Neural cell (in vitro differentiated cells): Measurements from ENCODE around the gene CD300LB. TPM values are rescaled to one million over a fixed set of nuclear protein-coding genes. Genes with fewer than 3 reads are reported as not detected.

Experiments used
- H2AFZ ChIP-seq: fragments of 200-600, 300-800 bp; sonication (generic), shearing (Covaris generic); 2 replicates; pipeline ENCODE4 v1.6.0; 2014; ENCODE audit warnings: low read depth, mild to moderate bottlenecking, antibody characterized with exemption, low read length, moderate library complexity
- H3F3A ChIP-seq: fragments of 200-600 bp; shearing (Covaris generic); 2 replicates; pipeline ENCODE4 v1.6.1; 2016; ENCODE audit warnings: mild to moderate bottlenecking, moderate library complexity, mixed read lengths, antibody characterized with exemption, low read length; ENCODE audit not compliant: insufficient read depth, poor library complexity, severe bottlenecking
- H3K27ac ChIP-seq: fragments of 200-600, 300-800 bp; sonication (generic), shearing (Covaris generic); 2 replicates; pipeline ENCODE4 v1.5.1; 2014; ENCODE audit warnings: mild to moderate bottlenecking, low read length, moderate library complexity
- H3K27me3 ChIP-seq: fragments of 300-800, 200-600 bp; sonication (generic), shearing (Covaris generic); 2 replicates; pipeline ENCODE4 v1.6.0; 2014; ENCODE audit warnings: mild to moderate bottlenecking, low read depth, low read length, moderate library complexity; ENCODE audit not compliant: insufficient read depth
- H3K36me3 ChIP-seq: fragments of 300-800, 200-600 bp; sonication (generic), shearing (Covaris generic); 2 replicates; pipeline ENCODE4 v1.5.1; 2014; ENCODE audit warnings: mild to moderate bottlenecking, antibody characterized with exemption, low read length, moderate library complexity; ENCODE audit not compliant: insufficient read depth
- H3K4me2 ChIP-seq: fragments of 300-800, 200-600 bp; sonication (generic), shearing (Covaris generic); 2 replicates; pipeline ENCODE4 v1.6.0; 2014; ENCODE audit warnings: mild to moderate bottlenecking, low read length
- H3K4me3 ChIP-seq: fragments of 300-800, 200-600 bp; sonication (generic), shearing (Covaris generic); 2 replicates; pipeline ENCODE4 v1.5.1; 2014; ENCODE audit warnings: mild to moderate bottlenecking, low read length, moderate library complexity
- H3K79me2 ChIP-seq: fragments of 200-600 bp; shearing (Covaris generic); replicated peaks from 2 replicates; pipeline ENCODE4 v1.6.0; 2014; ENCODE audit warnings: mild to moderate bottlenecking, low read length, moderate library complexity; ENCODE audit not compliant: insufficient read depth
- H3K9ac ChIP-seq: fragments of 300-800, 200-600 bp; sonication (generic), shearing (Covaris generic); 2 replicates; pipeline ENCODE4 v1.6.1; 2016; ENCODE audit warnings: mild to moderate bottlenecking, low read length, mixed read lengths
- H3K9me2 ChIP-seq: fragments of 200-600 bp; shearing (Covaris generic); 2 replicates; pipeline ENCODE4 v1.6.1; 2016; ENCODE audit warnings: mild to moderate bottlenecking, low read length, mixed read lengths; ENCODE audit not compliant: insufficient read depth
- H3K9me3 ChIP-seq: fragments of 200-600, 300-800 bp; sonication (generic), shearing (Covaris generic); 2 replicates; pipeline ENCODE4 v1.6.1; 2016; ENCODE audit warnings: mild to moderate bottlenecking, mixed run types, low read length, moderate library complexity, mixed read lengths
- H4K20me1 ChIP-seq: fragments of 200-600 bp; shearing (Covaris generic); 2 replicates; pipeline ENCODE4 v1.6.1; 2016; ENCODE audit warnings: mild to moderate bottlenecking, mixed run types; ENCODE audit not compliant: insufficient read depth
- EP300 ChIP-seq: fragments of 450-650 bp; conservative IDR thresholded peaks from 2 replicates; pipeline ENCODE4 v1.6.1; 2014; ENCODE audit warnings: antibody characterized with exemption, mild to moderate bottlenecking, moderate library complexity; ENCODE audit not compliant: poor library complexity, severe bottlenecking
- EZH2 ChIP-seq: fragments of 200-600, 300-800 bp; shearing (Covaris generic), sonication (generic); IDR thresholded peaks from 2 replicates; pipeline ENCODE4 v1.6.1; 2014; ENCODE audit warnings: antibody characterized with exemption, low read length, borderline replicate concordance, mild to moderate bottlenecking; ENCODE audit not compliant: insufficient read depth, poor library complexity, severe bottlenecking
- MXI1 ChIP-seq: fragments of 450-650 bp; conservative IDR thresholded peaks from 2 replicates; pipeline ENCODE4 v1.6.1; 2014; ENCODE audit warnings: antibody characterized with exemption, mild to moderate bottlenecking; ENCODE audit not compliant: poor library complexity, severe bottlenecking
- POLR2AphosphoS5 ChIP-seq: IDR thresholded peaks from 2 replicates; pipeline ENCODE4 v1.6.1; 2012
- RAD21 ChIP-seq: fragments of 450-650 bp; conservative IDR thresholded peaks from 2 replicates; pipeline ENCODE4 v1.6.1; 2014; ENCODE audit warnings: antibody characterized with exemption, mild to moderate bottlenecking, moderate library complexity
- SMC3 ChIP-seq: fragments of 450-650 bp; conservative IDR thresholded peaks from 2 replicates; pipeline ENCODE4 v1.6.1; 2014; ENCODE audit warnings: antibody characterized with exemption, mild to moderate bottlenecking, moderate library complexity; ENCODE audit not compliant: poor library complexity
- TAF1 ChIP-seq: IDR thresholded peaks from 2 replicates; pipeline ENCODE4 v1.6.1; 2012; ENCODE audit warnings: low read depth
- polyA plus RNA-seq: library from polyadenylated mRNA; depleted of rRNA; stranded (reverse); fragments of >200 nt; gene quantifications from 2 replicates; pipeline ENCODE4 v1.2.3, GENCODE V29; 2014
- TF ChIP-seq, protein P1 (sequence below): IDR thresholded peaks from 2 replicates; pipeline ENCODE4 v1.6.1; 2012; ENCODE audit warnings: borderline replicate concordance
- TF ChIP-seq, protein P2 (sequence below): fragments of 450-650 bp; IDR thresholded peaks from 2 replicates; pipeline ENCODE4 v1.5.1; 2014; ENCODE audit warnings: antibody characterized with exemption, mild to moderate bottlenecking, moderate library complexity; ENCODE audit not compliant: poor library complexity, severe bottlenecking

Gene CD300LB
- polyA plus RNA-seq, 1 donor from 2014 or later, result not detected

DNA sequence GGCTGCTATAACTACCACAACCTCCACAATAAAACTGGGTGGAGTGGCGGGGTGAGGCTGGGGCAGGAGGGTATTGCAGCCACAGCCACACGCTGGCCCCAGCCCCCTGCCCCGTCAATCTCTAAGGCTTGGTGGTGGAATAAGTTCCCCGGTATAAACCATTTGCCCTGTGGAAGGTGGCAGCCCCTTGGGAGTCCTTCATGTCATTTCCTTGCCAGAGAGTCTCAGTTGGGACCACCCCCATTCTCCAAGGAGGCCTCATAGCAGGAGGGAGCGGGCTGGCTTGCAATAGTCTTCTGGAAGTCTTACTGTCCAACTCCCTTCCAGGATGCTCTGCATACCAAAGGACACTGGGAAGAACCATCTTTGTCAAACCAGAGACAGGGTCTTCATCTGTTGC, 45.4 kb downstream of the CD300LB start:
- Histone ChIP-seq H3K4me2 (no peak overlapping the region), H3K27ac (no peak overlapping the region), H3K9me3 (no peaks in the 10 kb centered on the region), H3K9me2 (no peaks in the 10 kb centered on the region), H4K20me1 (no peaks in the 10 kb centered on the region), H3K36me3 (no peaks in the 10 kb centered on the region), H3K4me3 (no peak overlapping the region), H3K9ac (no peak overlapping the region), H3K27me3 (no peaks in the 10 kb centered on the region), H2AFZ (no peak overlapping the region), H3K79me2 (no peaks in the 10 kb centered on the region), H3F3A (no peaks in the 10 kb centered on the region)
- TF ChIP-seq, protein P1, sequence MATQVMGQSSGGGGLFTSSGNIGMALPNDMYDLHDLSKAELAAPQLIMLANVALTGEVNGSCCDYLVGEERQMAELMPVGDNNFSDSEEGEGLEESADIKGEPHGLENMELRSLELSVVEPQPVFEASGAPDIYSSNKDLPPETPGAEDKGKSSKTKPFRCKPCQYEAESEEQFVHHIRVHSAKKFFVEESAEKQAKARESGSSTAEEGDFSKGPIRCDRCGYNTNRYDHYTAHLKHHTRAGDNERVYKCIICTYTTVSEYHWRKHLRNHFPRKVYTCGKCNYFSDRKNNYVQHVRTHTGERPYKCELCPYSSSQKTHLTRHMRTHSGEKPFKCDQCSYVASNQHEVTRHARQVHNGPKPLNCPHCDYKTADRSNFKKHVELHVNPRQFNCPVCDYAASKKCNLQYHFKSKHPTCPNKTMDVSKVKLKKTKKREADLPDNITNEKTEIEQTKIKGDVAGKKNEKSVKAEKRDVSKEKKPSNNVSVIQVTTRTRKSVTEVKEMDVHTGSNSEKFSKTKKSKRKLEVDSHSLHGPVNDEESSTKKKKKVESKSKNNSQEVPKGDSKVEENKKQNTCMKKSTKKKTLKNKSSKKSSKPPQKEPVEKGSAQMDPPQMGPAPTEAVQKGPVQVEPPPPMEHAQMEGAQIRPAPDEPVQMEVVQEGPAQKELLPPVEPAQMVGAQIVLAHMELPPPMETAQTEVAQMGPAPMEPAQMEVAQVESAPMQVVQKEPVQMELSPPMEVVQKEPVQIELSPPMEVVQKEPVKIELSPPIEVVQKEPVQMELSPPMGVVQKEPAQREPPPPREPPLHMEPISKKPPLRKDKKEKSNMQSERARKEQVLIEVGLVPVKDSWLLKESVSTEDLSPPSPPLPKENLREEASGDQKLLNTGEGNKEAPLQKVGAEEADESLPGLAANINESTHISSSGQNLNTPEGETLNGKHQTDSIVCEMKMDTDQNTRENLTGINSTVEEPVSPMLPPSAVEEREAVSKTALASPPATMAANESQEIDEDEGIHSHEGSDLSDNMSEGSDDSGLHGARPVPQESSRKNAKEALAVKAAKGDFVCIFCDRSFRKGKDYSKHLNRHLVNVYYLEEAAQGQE, result no peak
- TF ChIP-seq EP300, result no peak

DNA sequence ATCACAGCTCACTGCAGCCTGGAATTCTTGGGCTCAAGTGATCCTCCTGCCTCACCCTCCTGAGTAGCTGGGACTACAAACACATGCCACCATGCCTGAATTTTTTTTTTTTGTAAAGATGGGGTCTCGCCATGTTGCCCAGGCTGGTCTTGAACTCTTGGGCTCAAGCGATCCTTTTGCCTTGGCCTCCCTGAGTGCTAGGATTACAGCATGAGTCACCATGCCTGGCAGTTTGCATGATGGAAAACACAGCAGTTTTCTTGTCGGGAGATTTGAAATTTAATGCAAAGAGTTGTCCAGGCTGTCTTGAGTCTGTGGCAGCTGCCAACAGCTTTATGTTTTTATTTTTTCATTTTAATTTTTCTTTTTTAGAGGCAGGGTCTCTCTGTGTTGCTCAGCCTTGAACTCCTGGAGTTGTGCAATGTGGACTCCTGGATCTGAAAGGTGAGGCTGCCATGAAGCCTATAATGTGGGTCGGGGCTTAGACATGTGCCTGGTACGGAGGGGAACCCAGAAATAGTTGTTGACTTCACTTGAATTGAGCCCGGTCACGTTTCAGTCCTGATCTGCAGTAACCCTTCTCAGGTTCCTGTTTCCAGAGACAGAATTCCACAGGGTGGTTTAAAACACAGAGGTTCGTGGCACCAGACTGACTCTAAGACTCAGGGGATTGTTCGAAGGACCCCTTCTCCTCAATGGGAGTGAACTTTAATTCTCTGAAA, 46.1 kb downstream of the CD300LB start:
- H2AFZ ChIP-seq, result no peak overlapping the region
- H3K27me3 ChIP-seq, result no peaks in the 10 kb centered on the region
- H4K20me1 ChIP-seq, result no peaks in the 10 kb centered on the region
- no peaks in the 10 kb centered on the region for H3F3A ChIP-seq
- no peak overlapping the region for H3K27ac ChIP-seq
- H3K9me2 ChIP-seq, result no peaks in the 10 kb centered on the region
- TF ChIP-seq EP300 (no peak), EZH2 (no peak), MXI1 (no peak), TAF1 (no peak), SMC3 (no peak), POLR2AphosphoS5 (no peak), RAD21 (no peak)
- TF ChIP-seq, protein P2, sequence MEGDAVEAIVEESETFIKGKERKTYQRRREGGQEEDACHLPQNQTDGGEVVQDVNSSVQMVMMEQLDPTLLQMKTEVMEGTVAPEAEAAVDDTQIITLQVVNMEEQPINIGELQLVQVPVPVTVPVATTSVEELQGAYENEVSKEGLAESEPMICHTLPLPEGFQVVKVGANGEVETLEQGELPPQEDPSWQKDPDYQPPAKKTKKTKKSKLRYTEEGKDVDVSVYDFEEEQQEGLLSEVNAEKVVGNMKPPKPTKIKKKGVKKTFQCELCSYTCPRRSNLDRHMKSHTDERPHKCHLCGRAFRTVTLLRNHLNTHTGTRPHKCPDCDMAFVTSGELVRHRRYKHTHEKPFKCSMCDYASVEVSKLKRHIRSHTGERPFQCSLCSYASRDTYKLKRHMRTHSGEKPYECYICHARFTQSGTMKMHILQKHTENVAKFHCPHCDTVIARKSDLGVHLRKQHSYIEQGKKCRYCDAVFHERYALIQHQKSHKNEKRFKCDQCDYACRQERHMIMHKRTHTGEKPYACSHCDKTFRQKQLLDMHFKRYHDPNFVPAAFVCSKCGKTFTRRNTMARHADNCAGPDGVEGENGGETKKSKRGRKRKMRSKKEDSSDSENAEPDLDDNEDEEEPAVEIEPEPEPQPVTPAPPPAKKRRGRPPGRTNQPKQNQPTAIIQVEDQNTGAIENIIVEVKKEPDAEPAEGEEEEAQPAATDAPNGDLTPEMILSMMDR, result no peak
- TF ChIP-seq, protein P1, result no peak
- no peaks in the 10 kb centered on the region for H3K79me2 ChIP-seq
- no peaks in the 10 kb centered on the region for H3K9me3 ChIP-seq
- no peak overlapping the region for H3K4me3 ChIP-seq
- H3K9ac ChIP-seq, result no peak overlapping the region
- no peak overlapping the region for H3K4me2 ChIP-seq
- H3K36me3 ChIP-seq, result no peaks in the 10 kb centered on the region
